GM19438 (cell line): Measurements from ENCODE around the gene IFNA14.
"Not testable (repeated sequence)": the region's sequence is repeated elsewhere in the genome, so short reads cannot be mapped to it uniquely, and the experiment has no call there.

Experiments used
- ATAC-seq: cut with Tn5 transposase; IDR thresholded peaks from one replicate; pipeline ENCODE4 v1.9.1; 2021; ENCODE audit warnings: low read depth; ENCODE audit not compliant: unreplicated experiment

IFNA14 gene

DNA sequence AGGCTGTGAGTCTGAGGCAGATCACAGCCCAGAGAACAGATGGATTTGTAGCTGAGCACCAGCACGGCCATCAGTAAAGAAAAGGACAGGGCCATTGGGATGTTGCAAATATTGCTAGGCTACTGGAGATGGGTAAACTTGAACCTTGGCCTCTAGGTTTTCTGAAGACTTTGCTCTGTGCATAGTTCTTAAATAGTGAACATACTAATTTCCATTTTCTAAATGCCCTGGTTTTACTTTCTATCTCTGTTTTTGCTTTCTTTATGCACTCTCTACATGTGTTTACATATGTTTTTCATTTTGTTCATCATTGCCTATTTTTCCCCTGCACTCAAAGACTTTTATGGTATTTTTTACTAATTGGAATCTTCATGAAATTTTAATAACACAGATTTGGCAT lies 22.6 kb downstream of the IFNA14 start, which contains the start of gene IFNA16:
Gene IFNA16 (minus strand): TSS at position 101 of the 400 bp plus-strand sequence. CDS start 6 bp downstream, at position 95.
- not testable (repeated sequence) for ATAC-seq

DNA sequence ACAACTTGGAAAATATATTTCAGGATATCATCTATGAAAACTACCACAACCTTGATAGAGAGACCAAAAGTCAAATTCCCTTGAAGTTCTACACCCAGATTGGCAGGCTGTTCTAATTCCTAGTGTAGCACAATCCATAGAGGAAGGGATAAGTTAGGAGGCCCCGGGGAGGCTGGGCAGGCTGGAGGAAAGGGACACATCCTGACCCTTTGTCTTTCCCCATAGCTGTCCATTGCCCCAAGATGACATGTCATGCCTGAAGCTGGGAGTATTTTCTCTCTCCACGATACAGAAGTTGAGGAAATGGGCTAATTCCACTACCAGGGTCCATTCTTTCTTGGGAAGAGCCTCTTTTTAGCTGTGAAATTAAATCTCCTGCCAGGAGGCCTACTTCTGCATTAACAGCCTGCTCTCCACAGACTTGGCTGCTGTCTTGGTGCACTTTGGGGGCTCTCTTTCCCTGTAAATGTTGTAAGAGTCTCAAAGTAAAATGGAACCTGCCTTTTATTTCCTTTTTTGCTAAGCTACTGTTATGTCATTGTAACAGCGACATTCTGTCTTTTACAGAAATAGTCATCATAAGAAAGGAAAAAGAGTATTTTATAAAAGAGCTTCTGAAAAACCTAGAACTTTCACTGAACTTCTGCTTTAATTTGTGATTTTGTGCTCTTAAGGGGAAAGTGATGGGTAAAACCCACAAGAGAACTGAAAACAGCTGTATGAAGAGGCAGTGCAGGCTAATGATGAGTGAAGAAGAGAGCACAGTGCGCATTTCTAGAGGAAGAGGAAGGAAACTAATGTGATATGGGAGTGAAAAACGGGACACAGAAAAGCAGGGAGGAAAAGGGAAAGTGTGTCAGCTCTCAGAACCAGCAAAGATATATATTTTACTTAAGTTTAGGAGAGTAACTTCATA lies 26.1 kb downstream of the IFNA14 start:
- ATAC-seq = peak; percentile 58

DNA sequence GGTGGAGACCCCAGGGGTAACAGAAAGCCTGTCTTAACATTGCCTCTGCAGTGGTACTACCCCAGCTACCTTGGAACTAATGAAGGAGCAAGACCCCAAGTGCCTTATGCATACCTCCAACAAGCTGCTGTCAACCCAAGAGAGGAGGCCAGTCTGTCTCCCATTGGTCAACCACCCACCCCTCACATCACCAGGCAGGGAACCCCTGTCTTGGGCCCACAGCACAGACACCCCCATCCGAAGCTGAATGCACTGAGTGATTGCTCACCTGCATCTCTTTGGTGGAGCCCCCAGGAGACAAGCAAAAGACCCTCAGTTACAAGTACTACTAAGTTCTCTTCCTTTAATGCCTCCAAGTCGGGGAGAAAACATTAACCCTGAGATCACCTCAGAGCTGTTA lies 27.6 kb downstream of the IFNA14 start:
- not testable (repeated sequence) for ATAC-seq

DNA sequence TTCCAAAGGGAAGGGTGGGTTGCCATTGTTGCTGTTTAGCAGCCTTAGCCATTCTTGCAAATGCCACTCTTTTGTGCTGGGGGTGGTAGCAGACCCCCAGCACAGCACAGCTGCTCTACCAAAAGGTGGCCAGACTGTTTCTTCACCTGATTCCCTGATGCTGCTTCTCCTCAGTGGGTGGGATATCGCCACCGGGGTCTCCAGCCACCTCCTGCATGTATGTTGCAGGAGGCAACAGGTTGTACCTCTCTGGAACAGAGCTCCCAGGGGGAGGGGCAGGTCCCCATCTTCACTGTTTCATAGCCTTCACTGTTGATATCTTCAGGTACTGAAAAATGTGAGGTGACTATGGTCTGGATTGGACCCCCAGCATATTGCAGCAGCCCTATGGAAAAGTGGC lies 29.0 kb downstream of the IFNA14 start:
- ATAC-seq = not testable (repeated sequence)

DNA sequence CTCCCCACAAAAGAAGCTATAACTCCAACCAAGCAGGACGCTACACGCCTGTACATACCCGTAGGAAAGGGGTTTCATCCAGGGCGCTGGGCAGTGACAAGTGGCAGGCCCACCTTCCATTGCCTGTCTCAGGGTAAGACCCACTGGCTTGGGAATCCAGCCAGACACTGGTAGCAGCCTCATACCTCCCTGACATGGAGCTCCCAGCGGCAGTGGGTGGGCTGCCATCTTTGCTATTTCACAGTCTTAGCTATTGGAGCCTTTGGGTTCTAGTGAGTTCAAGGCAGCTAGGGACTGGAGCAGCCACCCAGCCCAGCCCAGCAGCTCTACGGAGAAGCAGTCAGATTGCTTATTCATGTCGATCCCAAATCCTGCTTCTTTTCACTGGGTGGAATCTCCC lies 29.5 kb downstream of the IFNA14 start:
- ATAC-seq = no peak

GRCh38 chr9:21207043-21207442 lies 32.8 kb downstream of the IFNA14 start, which contains the start of gene IFNA10:
Gene IFNA10 (minus strand): TSS chr9:21207143. CDS start chr9:21207097, 46 bp downstream.
- not testable (repeated sequence) for ATAC-seq

GRCh38 chr9:21205204-21205603 lies 34.6 kb downstream of the IFNA14 start:
- no peak for ATAC-seq

DNA sequence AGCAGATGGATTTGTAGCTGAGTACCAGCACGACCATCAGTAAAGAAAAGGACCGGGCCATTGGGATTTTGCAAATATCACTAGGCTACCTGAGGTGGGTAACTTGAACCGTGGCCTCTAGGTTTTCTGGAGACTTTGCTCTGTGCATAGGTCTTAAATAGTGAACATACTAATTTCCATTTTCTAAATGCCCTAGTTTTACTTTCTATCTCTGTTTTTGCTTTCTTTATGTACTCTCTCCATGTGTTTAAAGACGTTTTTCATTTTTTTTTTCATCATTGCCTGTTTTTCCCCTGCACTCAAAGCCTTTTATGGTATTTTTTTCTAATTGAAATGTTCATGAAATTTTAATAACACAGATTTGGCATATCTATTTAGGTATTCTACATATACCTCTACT lies 37.7 kb downstream of the IFNA14 start, which contains the start of gene IFNA7:
Gene IFNA7 (minus strand): TSS at position 101 of the 400 bp plus-strand sequence. CDS start 40 bp downstream, at position 61.
- ATAC-seq = not testable (repeated sequence)

- peak; percentile 90 for ATAC-seq
These were observed 44.7 kb downstream of the IFNA14 start for GRCh38 chr9:21194867-21195776.
